ENCODE results near the gene PICK1. TPM values are rescaled to one million over a fixed set of nuclear protein-coding genes. Genes with fewer than 3 reads are reported as not detected.
"Not testable (repeated sequence)": the region's sequence is repeated elsewhere in the genome, so short reads cannot be mapped to it uniquely, and the experiment has no call there.

PICK1 gene
- total RNA-seq, 2 experiments from 2014 or later = 16.0 to 16.5 TPM

DNA sequence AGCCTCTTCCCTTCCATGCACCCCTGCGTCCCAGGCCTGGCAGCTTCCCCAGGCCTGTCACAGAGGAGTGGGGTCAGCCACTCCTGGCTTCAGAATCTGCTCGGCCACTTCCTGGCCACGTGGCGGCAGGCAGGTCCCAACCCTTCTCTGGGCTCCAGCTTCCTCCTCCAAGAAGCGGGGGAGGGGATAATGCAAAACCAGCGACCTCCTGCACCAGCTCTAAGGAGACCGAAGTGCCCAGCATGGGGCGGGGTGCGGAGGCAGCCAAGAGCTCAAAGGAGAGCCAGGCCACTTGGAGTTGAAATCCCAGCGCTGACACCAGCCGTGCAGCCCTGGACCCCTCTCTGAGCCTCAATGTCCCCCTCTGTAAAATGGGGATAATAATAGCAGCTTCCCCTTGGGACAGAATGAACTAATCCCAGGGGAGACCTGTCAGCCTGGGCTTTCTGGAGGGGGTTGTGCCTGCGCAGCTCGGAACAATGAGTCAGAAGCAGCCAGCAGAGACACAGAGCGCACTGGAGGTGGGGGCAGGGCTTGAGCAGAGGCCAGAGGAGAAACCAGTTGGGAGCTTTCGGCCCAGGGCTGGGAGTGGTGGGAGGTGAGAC lies 22.8 kb upstream of the PICK1 start:
- no peaks in the 10 kb centered on the region for H3K27me3 Mint-ChIP-seq
- no peak overlapping the region for H3K27ac Mint-ChIP-seq
- CTCF ChIA-PET = interaction anchor here (1.2 kb wide), 1 partner anchor 18 kb away, joined by 6 read pairs; no protein-coding TSS in a partner anchor
- intact Hi-C loops (cut with micrococcal nuclease) = no loop called here
- H3K4me1 Mint-ChIP-seq (ENCODE audit: low read depth) = no peaks in the 10 kb centered on the region
- H3K36me3 Mint-ChIP-seq = no peaks in the 10 kb centered on the region
- no peaks in the 10 kb centered on the region for H3K9me3 Mint-ChIP-seq
- DNase-seq = no peak
- POLR2A ChIA-PET = no interaction called here
- H3K4me3 Mint-ChIP-seq = no peak overlapping the region

DNA sequence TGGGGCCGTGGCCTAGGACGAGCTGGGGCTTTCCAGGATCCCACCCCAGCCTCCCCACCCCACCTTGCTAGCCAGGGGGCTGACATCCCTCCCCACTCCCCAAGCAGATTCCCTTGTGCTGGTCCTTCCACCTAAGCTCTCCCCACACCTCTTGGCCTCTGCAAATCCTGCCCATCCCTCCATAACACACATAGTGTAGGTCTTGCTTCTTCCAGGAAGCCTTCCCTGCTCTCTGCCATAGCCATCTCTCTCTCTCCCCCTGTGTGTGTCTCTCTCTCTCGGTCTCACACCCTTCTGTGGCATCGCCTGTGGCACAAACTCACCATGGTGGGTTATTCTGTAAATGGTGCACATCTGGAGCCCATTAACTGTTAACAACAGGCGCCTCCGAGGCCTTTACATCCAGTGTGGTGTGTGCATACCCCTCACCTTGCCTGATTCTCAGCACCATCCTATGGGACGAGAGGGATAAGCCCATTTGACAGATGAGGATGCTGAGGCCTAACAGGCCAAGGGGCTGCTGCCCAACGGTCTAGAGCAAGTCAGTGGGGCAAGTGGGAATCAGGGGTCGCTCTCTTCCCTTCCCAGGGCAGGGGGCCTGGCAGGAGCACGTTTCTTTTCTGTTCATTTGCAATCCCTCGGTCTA lies 22.2 kb upstream of the PICK1 start:
- intact Hi-C loops (cut with micrococcal nuclease) = no loop called here

GRCh38 chr22:38035530-38035885 lies 21.7 kb upstream of the PICK1 start:
- intact Hi-C loops (cut with micrococcal nuclease) = no loop called here
- Mint-ChIP-seq H3K9me3 (no peaks in the 10 kb centered on the region), H3K27me3 (no peaks in the 10 kb centered on the region), H3K4me3 (no peak overlapping the region), H3K4me1 (ENCODE audit: low read depth) (no peaks in the 10 kb centered on the region), H3K36me3 (no peaks in the 10 kb centered on the region), H3K27ac (no peak overlapping the region)
- ChIA-PET POLR2A (no interaction called here), CTCF (no interaction called here)
- no peak for DNase-seq

More for the DNA sequence above, 22.2 kb upstream of the PICK1 start:
- no peak for DNase-seq
- H3K27me3 Mint-ChIP-seq = no peaks in the 10 kb centered on the region
- no peak overlapping the region for H3K4me3 Mint-ChIP-seq
- H3K4me1 Mint-ChIP-seq (ENCODE audit: low read depth) = no peaks in the 10 kb centered on the region
- H3K27ac Mint-ChIP-seq = no peak overlapping the region
- no peaks in the 10 kb centered on the region for H3K9me3 Mint-ChIP-seq
- H3K36me3 Mint-ChIP-seq = no peaks in the 10 kb centered on the region
- ChIA-PET POLR2A (no interaction called here), CTCF (no interaction called here)

DNA sequence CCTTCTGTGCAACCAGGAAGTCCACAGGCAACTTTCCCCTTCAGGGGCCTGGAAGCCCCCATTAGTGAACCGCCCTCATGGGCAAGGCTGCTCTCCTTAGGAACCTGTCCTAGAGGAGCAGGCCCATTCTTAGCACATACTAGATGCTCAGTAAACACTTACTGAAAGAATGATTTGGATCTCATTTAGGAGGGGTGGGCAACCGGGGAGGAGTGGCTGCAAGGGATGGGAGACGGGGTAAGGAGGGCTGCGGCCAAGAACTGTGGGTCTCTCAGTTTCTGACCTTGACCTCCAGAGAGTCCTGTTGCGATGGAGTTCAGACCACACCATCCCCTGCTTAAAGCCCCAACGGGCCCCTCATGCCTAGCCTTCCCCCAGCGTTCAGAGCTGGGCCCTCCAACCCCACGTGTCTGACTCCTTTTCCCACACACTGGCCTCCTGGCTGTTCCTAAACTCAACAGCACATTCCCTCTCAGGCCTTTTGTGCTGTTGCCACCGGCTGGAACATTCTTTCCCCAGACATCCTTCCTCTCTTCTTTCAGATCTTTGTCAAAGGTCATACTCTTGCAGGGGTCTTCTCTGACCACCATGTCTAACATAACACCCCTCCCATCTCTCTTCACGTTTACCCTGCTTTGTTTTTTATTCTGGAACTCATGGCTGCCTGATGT lies 20.7 kb upstream of the PICK1 start:
- intact Hi-C loops (cut with micrococcal nuclease) = no loop called here
- H3K27ac Mint-ChIP-seq = no peak overlapping the region

DNA sequence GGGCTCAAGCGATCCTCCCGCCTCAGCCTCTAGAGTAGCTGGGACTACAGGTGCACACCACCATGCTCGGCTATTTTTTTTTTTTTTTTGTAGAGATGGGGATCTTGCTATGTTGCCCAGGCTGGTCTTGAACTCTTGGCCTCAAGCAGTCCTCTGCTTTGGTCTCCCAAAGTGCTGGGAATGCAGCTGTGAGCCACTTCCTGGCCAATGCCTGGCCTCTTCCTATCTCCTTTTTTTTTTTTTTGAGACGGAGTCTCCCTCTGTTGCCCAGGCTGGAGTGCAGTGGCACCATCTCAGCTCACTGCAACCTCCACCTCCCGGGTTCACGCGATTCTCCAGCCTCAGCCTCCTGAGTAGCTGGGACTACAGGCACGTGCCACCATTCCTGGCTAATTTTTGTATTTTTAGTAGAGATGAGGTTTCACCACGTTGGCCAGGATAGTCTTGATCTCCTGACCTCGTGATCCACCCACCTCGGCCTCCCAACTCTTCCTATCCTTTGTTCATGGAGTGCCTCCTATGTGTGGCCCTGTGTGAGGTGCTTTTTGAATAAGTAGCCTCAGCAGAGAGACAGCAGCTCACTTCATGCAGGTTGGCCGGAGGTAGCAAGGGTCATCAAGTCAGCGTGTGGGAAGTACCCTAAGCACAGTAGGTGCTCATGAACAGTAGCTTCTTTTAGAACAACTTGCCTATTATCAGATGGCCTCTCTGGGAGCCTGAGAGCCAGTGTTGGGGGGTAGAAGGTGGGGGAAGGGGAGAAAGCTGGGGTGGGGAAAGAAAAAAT lies 19.6 kb upstream of the PICK1 start:
- H3K4me3 Mint-ChIP-seq; H3K9me3 Mint-ChIP-seq; H3K27ac Mint-ChIP-seq; H3K4me1 Mint-ChIP-seq (ENCODE audit: low read depth); H3K36me3 Mint-ChIP-seq; DNase-seq; POLR2A ChIA-PET; H3K27me3 Mint-ChIP-seq; intact Hi-C loops (cut with micrococcal nuclease): not testable (repeated sequence)
- CTCF ChIA-PET = interaction anchor here (1.4 kb wide), 1 partner anchor 15 kb away, joined by 6 read pairs; no protein-coding TSS in a partner anchor

More for the DNA sequence above, 20.7 kb upstream of the PICK1 start:
- Mint-ChIP-seq H3K9me3 (no peaks in the 10 kb centered on the region), H3K4me3 (no peak overlapping the region), H3K27me3 (no peaks in the 10 kb centered on the region), H3K36me3 (no peaks in the 10 kb centered on the region), H3K4me1 (ENCODE audit: low read depth) (no peaks in the 10 kb centered on the region)
- DNase-seq = no peak
- ChIA-PET POLR2A (no interaction called here), CTCF (interaction anchor here (1.4 kb wide), 1 partner anchor 16 kb away, joined by 6 read pairs; no protein-coding TSS in a partner anchor)

GRCh38 chr22:38038426-38038825 lies 18.8 kb upstream of the PICK1 start:
- Mint-ChIP-seq H3K9me3 (no peaks in the 10 kb centered on the region), H3K36me3 (no peaks in the 10 kb centered on the region), H3K27ac (no peak overlapping the region), H3K4me1 (ENCODE audit: low read depth) (no peaks in the 10 kb centered on the region), H3K27me3 (no peaks in the 10 kb centered on the region), H3K4me3 (no peak overlapping the region)
- DNase-seq = no peak
- POLR2A ChIA-PET = no interaction called here
- intact Hi-C loops (cut with micrococcal nuclease) = no loop called here
- CTCF ChIA-PET = no interaction called here

DNA sequence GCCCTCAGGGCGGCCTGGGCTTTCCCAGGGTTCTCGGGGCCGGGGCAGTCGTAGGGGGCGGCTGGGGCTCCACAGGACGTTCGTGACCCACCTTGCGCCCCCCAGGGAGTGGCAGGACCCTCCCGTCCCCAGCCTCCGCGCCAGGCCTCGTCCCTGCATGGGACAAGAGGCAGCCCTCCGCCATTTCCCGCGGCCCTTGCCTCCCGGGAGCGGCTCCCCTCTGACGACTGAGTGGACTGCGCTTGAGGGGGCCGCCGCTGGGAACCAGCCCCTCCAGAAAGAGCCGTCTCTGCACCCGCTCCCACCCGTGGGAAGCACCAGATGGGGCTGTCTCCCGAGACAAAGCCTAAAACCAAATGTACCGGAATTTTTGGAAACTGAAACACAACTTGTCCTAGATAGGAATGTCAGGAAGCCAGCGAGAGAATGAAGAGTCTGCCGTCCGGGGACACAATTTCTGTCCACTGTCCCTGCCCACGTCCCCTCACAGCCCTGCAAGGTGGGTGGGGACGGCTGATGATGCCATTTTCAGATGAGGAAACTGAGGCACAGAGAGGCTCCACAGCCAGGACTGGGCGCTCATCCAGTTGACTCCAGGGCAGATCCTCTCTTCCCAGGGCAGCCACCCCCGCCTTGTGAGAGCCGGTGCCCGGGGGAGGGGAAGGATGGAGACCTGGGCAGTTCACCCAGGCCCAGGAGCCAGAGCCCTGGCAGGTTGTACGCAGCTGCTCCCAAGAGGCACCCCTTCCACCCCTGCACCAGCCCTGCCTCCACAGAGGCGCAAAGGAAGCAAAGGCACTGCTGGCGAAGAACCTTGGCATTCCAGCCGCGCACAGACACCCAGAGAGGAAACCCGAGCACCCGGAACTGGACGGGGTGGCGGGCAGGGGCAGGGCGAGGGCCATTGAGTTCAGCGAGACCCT lies 18.1 kb upstream of the PICK1 start:
- Mint-ChIP-seq H3K36me3 (no peaks in the 10 kb centered on the region), H3K27me3 (no peaks in the 10 kb centered on the region), H3K27ac (no peak overlapping the region), H3K9me3 (no peaks in the 10 kb centered on the region), H3K4me1 (ENCODE audit: low read depth) (no peaks in the 10 kb centered on the region), H3K4me3 (no peak overlapping the region)
- intact Hi-C loops (cut with micrococcal nuclease) = no loop called here
- ChIA-PET CTCF (interaction anchor here (1.6 kb wide), 1 partner anchor 76 kb away, joined by 4 read pairs; no protein-coding TSS in a partner anchor), POLR2A (no interaction called here)
- DNase-seq = no peak

GRCh38 chr22:38040953-38041759 lies 16.0 kb upstream of the PICK1 start:
- no peaks in the 10 kb centered on the region for H3K36me3 Mint-ChIP-seq
- no peak for DNase-seq
- H3K27me3 Mint-ChIP-seq = no peaks in the 10 kb centered on the region
- POLR2A ChIA-PET = no interaction called here
- no peaks in the 10 kb centered on the region for H3K4me1 Mint-ChIP-seq (ENCODE audit: low read depth)
- H3K9me3 Mint-ChIP-seq = no peaks in the 10 kb centered on the region
- CTCF ChIA-PET = interaction anchor here (1.6 to 3.4 kb wide), 2 partner anchors 11 to 74 kb away, joined by 4 to 15 read pairs; no protein-coding TSS in a partner anchor
- H3K4me3 Mint-ChIP-seq = no peak overlapping the region
- intact Hi-C loops (cut with micrococcal nuclease) = no loop called here
- H3K27ac Mint-ChIP-seq = no peak overlapping the region

- H3K36me3 Mint-ChIP-seq = no peaks in the 10 kb centered on the region
- DNase-seq = no peak
- POLR2A ChIA-PET = no interaction called here
- no peaks in the 10 kb centered on the region for H3K9me3 Mint-ChIP-seq
- no peak overlapping the region for H3K27ac Mint-ChIP-seq
- CTCF ChIA-PET = interaction anchor here (3.4 kb wide), 1 partner anchor 10 kb away, joined by 15 read pairs; no protein-coding TSS in a partner anchor
- intact Hi-C loops (cut with micrococcal nuclease) = no loop called here
- H3K4me1 Mint-ChIP-seq (ENCODE audit: low read depth) = no peaks in the 10 kb centered on the region
- H3K4me3 Mint-ChIP-seq = no peak overlapping the region
- no peaks in the 10 kb centered on the region for H3K27me3 Mint-ChIP-seq
These were observed 15.3 kb upstream of the PICK1 start for GRCh38 chr22:38041760-38042487.

GRCh38 chr22:38042488-38042790 lies 14.8 kb upstream of the PICK1 start:
- intact Hi-C loops (cut with micrococcal nuclease) = no loop called here
- ChIA-PET CTCF (interaction anchor here (3.4 kb wide), 1 partner anchor 10 kb away, joined by 15 read pairs; no protein-coding TSS in a partner anchor), POLR2A (no interaction called here)
- no peak overlapping the region for H3K4me3 Mint-ChIP-seq
- DNase-seq = no peak
- no peaks in the 10 kb centered on the region for H3K4me1 Mint-ChIP-seq (ENCODE audit: low read depth)
- H3K36me3 Mint-ChIP-seq = no peaks in the 10 kb centered on the region
- no peaks in the 10 kb centered on the region for H3K9me3 Mint-ChIP-seq
- no peak overlapping the region for H3K27ac Mint-ChIP-seq
- H3K27me3 Mint-ChIP-seq = no peaks in the 10 kb centered on the region
